ENCODE measurements around the gene KIF24.

DNA sequence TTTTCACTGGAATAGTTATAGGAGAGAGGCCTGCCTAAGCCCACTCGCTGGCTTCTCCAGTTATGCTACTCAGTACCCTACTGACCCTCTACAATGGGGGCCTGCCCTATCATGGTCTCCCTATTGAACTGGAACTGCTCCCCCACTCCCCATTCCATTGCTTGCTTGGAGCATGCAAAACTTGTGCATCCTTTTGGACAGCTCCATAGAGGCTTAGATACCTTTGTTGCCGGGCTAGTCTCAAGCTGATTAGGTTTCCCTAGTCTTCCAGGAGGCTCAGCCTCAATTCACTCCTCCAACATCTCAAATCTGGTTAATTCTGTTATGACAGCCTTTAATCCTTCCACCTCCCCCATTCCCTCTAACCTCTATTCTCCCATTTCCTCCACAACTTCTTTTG, 39.9 kb downstream of the KIF24 start:
- TF ChIP-seq CTCF (IDR thresholded peaks at IDR 0.05 in 8 of 11, conservative IDR thresholded peaks at IDR 0.05 in 3 of 11) (no peak), POLR2A (IDR thresholded peaks at IDR 0.05) (no peak), POLR2AphosphoS5 (IDR thresholded peaks at IDR 0.05) (no peak)
